Gastrocnemius medialis (tissue), 4 donors: Measurements from ENCODE around the gene HEBP2. TPM values are rescaled to one million over a fixed set of nuclear protein-coding genes. Genes with fewer than 3 reads are reported as not detected.

Experiments
- ATAC-seq, 2 donors: fragments of 150-250 bp; one replicate each; pipeline ENCODE4 v1.9.1; 2016
- DNase-seq, 2 donors: peaks; one replicate each; pipeline ENCODE4 v3.0.0-alpha.2; 2019
- H3K27ac ChIP-seq, 4 donors: fragments of 200-600 bp; sonication (generic); 1 replicate in 1 of 4; 2 replicates in 3 of 4; pipeline ENCODE4 v1.5.1; 2016 to 2018; ENCODE audit warnings: mild to moderate bottlenecking in 2 of 4, moderate library complexity in 1 of 4
- H3K27me3 ChIP-seq, 3 donors: fragments of 200-600 bp; sonication (generic) in 2 of 3; 1 replicate in 1 of 3; 2 replicates in 2 of 3; pipeline versions ENCODE4 v1.5.1 to v1.6.0; 2016 to 2019; ENCODE audit warnings: mild to moderate bottlenecking in 1 of 3, moderate library complexity in 1 of 3
- H3K36me3 ChIP-seq, 2 donors: fragments of 200-600 bp; sonication (generic) in 1 of 2; one replicate each; pipeline ENCODE4 v1.5.1; 2017 to 2018
- H3K4me1 ChIP-seq, 2 donors: fragments of 200-600 bp; sonication (generic) in 1 of 2; one replicate each; pipeline ENCODE4 v1.5.1; 2016 to 2017; ENCODE audit warnings: mild to moderate bottlenecking in 2 of 2
- H3K4me3 ChIP-seq, 4 donors: fragments of 200-600 bp; sonication (generic) in 3 of 4; 1 replicate in 1 of 4; 2 replicates in 3 of 4; pipeline ENCODE4 v1.5.1; 2016 to 2019; ENCODE audit warnings: mild to moderate bottlenecking in 2 of 4
- H3K9me3 ChIP-seq, 3 donors: fragments of 200-600 bp; sonication (generic) in 2 of 3; 1 replicate in 1 of 3; 2 replicates in 2 of 3; pipeline ENCODE4 v1.5.1; 2016 to 2019
- CTCF ChIP-seq, 5 experiments: fragments of 450-650 bp in 3 of 5; fragments of 200-600 bp in 2 of 5; sonication (generic) in 2 of 5; IDR thresholded peaks in 4 of 5; conservative IDR thresholded peaks in 1 of 5; 1 replicate in 4 of 5; 2 replicates in 1 of 5; pipeline ENCODE4 v1.5.1; 2016 to 2019; ENCODE audit warnings: antibody characterized with exemption in 5 of 5, mild to moderate bottlenecking in 3 of 5, moderate library complexity in 3 of 5
- POLR2A ChIP-seq, 2 donors: fragments of 450-650 bp; IDR thresholded peaks; one replicate each; pipeline ENCODE4 v1.6.1; 2017; ENCODE audit warnings: antibody characterized with exemption in 2 of 2, mild to moderate bottlenecking in 2 of 2, moderate library complexity in 2 of 2
- in situ Hi-C, 4 donors: fragments of 200-750 bp; cut with MboI; loops; one replicate each; pipeline versions ENCODE4 v1.15.0 to v1.8.0; 2017; ENCODE audit warnings: low sequenced_read_pairs in 4 of 4
- intact Hi-C: fragments of 100-400 bp; cut with DNase I; formaldehyde crosslinking; loops from one replicate; pipeline ENCODE4 v1.15.1; 2023; ENCODE audit warnings: low total_unique reads
- total RNA-seq, 4 donors: library from RNA; depleted of rRNA; stranded (reverse); fragments of >200 nt; gene quantifications; one replicate each; pipeline versions ENCODE4 v1.1.0 to v1.2.3, GENCODE V29; 2016

HEBP2 gene
- total RNA-seq, 4 donors from 2014 or later, result 60.3 to 81.5 (median 74.8) TPM

GRCh38 chr6:138426500-138427123 is 22.6 kb downstream of the HEBP2 start:
- no peaks in the 10 kb centered on the region for H3K9me3 ChIP-seq
- TF ChIP-seq POLR2A (IDR thresholded peaks at IDR 0.05) (no peak), CTCF (IDR thresholded peaks at IDR 0.05 in 4 of 5, conservative IDR thresholded peaks at IDR 0.05 in 1 of 5) (no peak)
- intact Hi-C loops (loop anchor here (10.0 kb wide), 1 partner anchor 88 kb away; no protein-coding TSS in a partner anchor), in situ Hi-C loops (loop anchor here in 1 of 4 donors (25.0 kb wide), 1 partner anchor 336 kb away; the partner anchor contains the start of gene CCDC28A)
- no peak overlapping the region for H3K27ac ChIP-seq
- H3K36me3 ChIP-seq, result no peaks in the 10 kb centered on the region
- no peaks in the 10 kb centered on the region for H3K27me3 ChIP-seq
- DNase-seq (no peak), ATAC-seq (no peak)
- peaks cover 0 to 5% of the 10 kb centered on the region in 2 donors for H3K4me1 ChIP-seq
- H3K4me3 ChIP-seq, result no peak overlapping the region

- DNase-seq (no peak), ATAC-seq (no peak)
- Histone ChIP-seq H3K36me3 (no peaks in the 10 kb centered on the region), H3K27ac (no peak overlapping the region), H3K9me3 (no peaks in the 10 kb centered on the region), H3K27me3 (no peaks in the 10 kb centered on the region), H3K4me3 (no peak overlapping the region), H3K4me1 (peaks cover 0 to 5% of the 10 kb centered on the region in 2 donors)
- TF ChIP-seq POLR2A (IDR thresholded peaks at IDR 0.05), result no peak
- no peak for TF ChIP-seq CTCF (IDR thresholded peaks at IDR 0.05 in 4 of 5, conservative IDR thresholded peaks at IDR 0.05 in 1 of 5)
- in situ Hi-C loops, result loop anchor here in 1 of 4 donors (25.0 kb wide), 1 partner anchor 335 kb away; the partner anchor contains the start of gene CCDC28A
- intact Hi-C loops, result loop anchor here (2.0 to 10.0 kb wide), 2 partner anchors 87 to 339 kb away; no protein-coding TSS in a partner anchor
Measured at GRCh38 chr6:138427701-138428100, 23.7 kb downstream of the HEBP2 start.

GRCh38 chr6:138428944-138429598 is 25.0 kb downstream of the HEBP2 start:
- DNase-seq, result no peak
- Histone ChIP-seq H3K4me1 (peaks cover 0 to 5% of the 10 kb centered on the region in 2 donors), H3K27ac (no peak overlapping the region), H3K9me3 (no peaks in the 10 kb centered on the region), H3K4me3 (no peak overlapping the region), H3K27me3 (no peaks in the 10 kb centered on the region), H3K36me3 (no peaks in the 10 kb centered on the region)
- TF ChIP-seq POLR2A (IDR thresholded peaks at IDR 0.05) (no peak), CTCF (IDR thresholded peaks at IDR 0.05 in 4 of 5, conservative IDR thresholded peaks at IDR 0.05 in 1 of 5) (peak in 4 of 5 experiments; percentile 26 to 51 (median 38))
- in situ Hi-C loops, result loop anchor here in 1 of 4 donors (25.0 kb wide), 1 partner anchor 333 kb away; the partner anchor contains the start of gene CCDC28A
- ATAC-seq, result no peak
- intact Hi-C loops, result loop anchor here (1.0 to 10.0 kb wide), 3 partner anchors 86 to 338 kb away; no protein-coding TSS in a partner anchor

GRCh38 chr6:138429761-138430160 is 25.7 kb downstream of the HEBP2 start:
- no peak for TF ChIP-seq CTCF (IDR thresholded peaks at IDR 0.05 in 4 of 5, conservative IDR thresholded peaks at IDR 0.05 in 1 of 5)
- no peak for TF ChIP-seq POLR2A (IDR thresholded peaks at IDR 0.05)
- peaks cover 0 to 5% of the 10 kb centered on the region in 2 donors for H3K4me1 ChIP-seq
- intact Hi-C loops, result loop anchor here (1.0 to 10.0 kb wide), 3 partner anchors 85 to 337 kb away; no protein-coding TSS in a partner anchor
- H3K9me3 ChIP-seq, result no peaks in the 10 kb centered on the region
- DNase-seq (no peak), ATAC-seq (no peak)
- H3K36me3 ChIP-seq, result no peaks in the 10 kb centered on the region
- no peak overlapping the region for H3K4me3 ChIP-seq
- in situ Hi-C loops, result loop anchor here (5.0 to 25.0 kb wide), 5 partner anchors 85 to 335 kb away; partner anchors contain the start of gene CCDC28A (in 1 of the 4)
- H3K27ac ChIP-seq, result no peak overlapping the region
- H3K27me3 ChIP-seq, result no peaks in the 10 kb centered on the region
